HG03342 (cell line): Measurements from ENCODE around the gene NAA80.
A peak's percentile ranks its signal among the peaks of the same experiment; 100 is the strongest.

ENCODE experiments used
- ATAC-seq: cut with Tn5 transposase; IDR thresholded peaks from one replicate; pipeline ENCODE4 v1.9.1; 2021; ENCODE audit warnings: mild to moderate bottlenecking, moderate library complexity; ENCODE audit not compliant: unreplicated experiment

The NAA80 gene

GRCh38 chr3:50298836-50299637 lies at the start of gene NAA80, which contains the start of gene HYAL3:
Gene NAA80, minus strand, starts transcription at chr3:50299405. Its CDS starts 1,942 bp downstream, at chr3:50297463.
Gene HYAL3, minus strand, starts transcription at chr3:50299405. Its CDS starts 3,803 bp downstream, at chr3:50295602.
- peak; percentile 86 for ATAC-seq

GRCh38 chr3:50347187-50347813 lies 48.1 kb upstream of the NAA80 start:
- ATAC-seq, result no peak

GRCh38 chr3:50345586-50346234 lies 46.5 kb upstream of the NAA80 start, which contains the start of gene ZMYND10:
Gene ZMYND10, minus strand, starts transcription at chr3:50345732. Its CDS starts 153 bp downstream, at chr3:50345579.
- ATAC-seq, result peak; percentile 33

- ATAC-seq, result no peak
Observed at GRCh38 chr3:50345008-50345407, 45.8 kb upstream of the NAA80 start.

GRCh38 chr3:50342813-50343633 lies 43.8 kb upstream of the NAA80 start:
- ATAC-seq, result no peak

GRCh38 chr3:50341996-50342650 lies 42.9 kb upstream of the NAA80 start:
- no peak for ATAC-seq

- no peak for ATAC-seq
Observed at GRCh38 chr3:50341537-50341936, 42.3 kb upstream of the NAA80 start.

- ATAC-seq, result no peak
Observed at GRCh38 chr3:50340448-50341329, 41.5 kb upstream of the NAA80 start, which contains the start of gene RASSF1. Gene RASSF1, minus strand, starts transcription at chr3:50340836. Its CDS starts 31 bp downstream, at chr3:50340805.

GRCh38 chr3:50340147-50340447 lies 40.9 kb upstream of the NAA80 start:
- ATAC-seq, result no peak

GRCh38 chr3:50339485-50340146 lies 40.4 kb upstream of the NAA80 start:
- ATAC-seq, result no peak

GRCh38 chr3:50338965-50339364 lies 39.8 kb upstream of the NAA80 start:
- no peak for ATAC-seq

- peak; percentile 70 for ATAC-seq
Observed at GRCh38 chr3:50337175-50337861, 38.1 kb upstream of the NAA80 start.

- ATAC-seq, result peak; percentile 38
Observed at GRCh38 chr3:50336452-50337174, 37.4 kb upstream of the NAA80 start.

GRCh38 chr3:50334339-50335075 lies 35.3 kb upstream of the NAA80 start:
- no peak for ATAC-seq

GRCh38 chr3:50333744-50334328 lies 34.6 kb upstream of the NAA80 start:
- no peak for ATAC-seq

GRCh38 chr3:50331364-50331907 lies 32.2 kb upstream of the NAA80 start:
- no peak for ATAC-seq
